Uterine smooth muscle cell (primary cell): ENCODE results near the gene CNGA2. TPM values are rescaled to one million over a fixed set of nuclear protein-coding genes. Genes with fewer than 3 reads are reported as not detected.

Experiments used
- total RNA-seq: library from RNA; depleted of rRNA; stranded (reverse); fragments of >200 nt; gene quantifications from 2 replicates; pipeline ENCODE4 v1.2.3, GENCODE V29; 2014

CNGA2 gene
- not detected in 2 replicates for total RNA-seq

DNA sequence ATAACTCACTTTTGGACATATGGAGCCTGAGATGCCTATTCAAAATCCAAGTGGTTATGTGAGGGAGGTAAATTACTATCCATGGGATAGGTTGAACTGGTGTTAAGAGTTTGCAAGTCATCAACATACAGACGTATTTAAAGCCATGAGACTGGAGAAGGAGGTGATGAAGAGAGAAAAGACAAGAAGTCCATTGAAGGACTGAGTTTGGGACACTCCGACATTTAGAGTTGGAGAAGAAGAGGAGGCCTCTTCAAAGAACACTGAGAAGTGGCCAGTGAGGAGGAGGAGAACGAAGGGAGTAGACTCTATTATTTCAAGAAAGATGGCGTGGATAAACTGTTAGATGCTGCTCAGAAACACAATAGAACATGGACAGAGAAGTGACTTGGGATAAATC is at the start of gene CNGA2:
TSS of gene CNGA2 (plus strand) at position 301 of the 400 bp plus-strand sequence. CDS start 3,738 bp downstream, outside the sequence.

DNA sequence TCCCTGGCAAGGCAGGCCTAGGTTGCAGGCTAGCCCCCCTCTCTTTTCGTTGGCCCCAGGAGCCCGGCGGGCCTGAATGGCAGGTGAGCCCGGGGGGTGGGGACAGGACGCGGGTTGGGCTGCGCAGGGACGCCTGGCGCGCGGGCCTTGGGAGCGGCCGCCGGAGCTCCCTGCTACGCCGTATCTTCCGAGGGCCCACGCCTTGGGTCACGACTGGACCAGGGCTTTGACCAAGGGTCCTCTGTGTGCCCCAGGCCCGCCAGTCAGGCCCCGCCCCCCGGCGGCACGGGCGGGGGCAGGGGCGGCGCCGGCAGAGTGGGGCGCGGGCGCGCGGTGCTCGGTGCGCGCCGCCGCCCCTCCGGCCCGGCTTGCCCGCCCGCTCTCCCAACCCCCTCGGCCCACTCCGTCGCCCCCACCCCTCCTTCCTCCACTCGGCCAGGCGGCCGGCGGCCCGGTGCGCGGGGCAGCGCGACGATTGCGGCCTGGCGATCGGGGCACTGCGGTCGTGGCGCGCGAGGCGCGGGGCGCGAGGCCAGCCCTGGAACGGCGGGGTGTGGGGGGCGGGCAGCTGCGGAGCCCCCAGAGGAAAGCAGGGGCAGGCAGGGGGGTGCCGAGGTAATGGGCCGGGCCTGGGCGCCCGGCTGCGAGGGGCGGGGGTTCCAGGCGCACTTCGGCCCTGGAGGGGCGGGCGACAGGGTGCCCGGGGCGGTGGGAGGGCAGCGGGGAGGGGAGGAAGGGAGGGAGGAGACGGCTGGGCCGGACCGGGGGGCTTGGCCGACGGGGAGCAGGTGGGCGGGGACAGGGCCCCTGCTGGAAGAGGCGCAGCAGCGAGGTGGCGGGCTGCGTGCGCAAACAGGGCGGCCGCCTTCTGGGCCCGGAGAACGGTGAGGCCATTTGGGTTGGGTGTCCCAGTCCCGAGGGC is 39.6 kb upstream of the CNGA2 start, which contains the start of gene PRRG3:
TSS of gene PRRG3 (plus strand) at position 798 of the 922 bp plus-strand sequence. CDS start 3,357 bp downstream, outside the sequence.

GRCh38 chrX:151715752-151716151 is 18.8 kb upstream of the CNGA2 start, which contains the start of gene FATE1:
TSS of gene FATE1 (plus strand) at chrX:151716035. CDS start at chrX:151716120, 85 bp downstream.

Other genes starting within 250 kb of the CNGA2 start
- gene PASD1, start 171.1 kb upstream of the CNGA2 start, total RNA-seq, result not detected in 2 replicates
- gene PRRG3, start 39.3 kb upstream of the CNGA2 start, total RNA-seq, result 0.33 and 1.2 TPM in 2 replicates
- gene FATE1, start 18.7 kb upstream of the CNGA2 start, total RNA-seq, result not detected in 2 replicates
- gene MAGEA4, start 178.1 kb downstream of the CNGA2 start, total RNA-seq, result not detected in 2 replicates
- gene GABRE, start 239.9 kb downstream of the CNGA2 start, total RNA-seq, result 15.2 and 20.7 TPM in 2 replicates